GM12872 (cell line): ENCODE measurements around the gene MCU.

Experiments used
- CTCF ChIP-seq: IDR thresholded peaks from 3 replicates; pipeline ENCODE4 v1.5.1; 2011; ENCODE audit warnings: low read depth, mild to moderate bottlenecking, low read length, moderate library complexity; ENCODE audit not compliant: insufficient read depth

The MCU gene

GRCh38 chr10:72736176-72736827, 44.4 kb downstream of the MCU start:
- no peak for TF ChIP-seq CTCF

GRCh38 chr10:72736828-72737220, 44.9 kb downstream of the MCU start:
- TF ChIP-seq CTCF = no peak

GRCh38 chr10:72738486-72738885, 46.5 kb downstream of the MCU start:
- no peak for TF ChIP-seq CTCF

GRCh38 chr10:72740528-72740927, 48.6 kb downstream of the MCU start:
- TF ChIP-seq CTCF = no peak

GRCh38 chr10:72742092-72742491, 50.1 kb downstream of the MCU start:
- no peak for TF ChIP-seq CTCF

- TF ChIP-seq CTCF = no peak
Observed at GRCh38 chr10:72742797-72743196, 50.9 kb downstream of the MCU start.

GRCh38 chr10:72744566-72744965, 52.6 kb downstream of the MCU start:
- TF ChIP-seq CTCF = no peak
